ENCODE measurements around the gene KRTAP10-4.
"Not testable (repeated sequence)": the region's sequence is repeated elsewhere in the genome, so short reads cannot be mapped to it uniquely, and the experiment has no call there.

The KRTAP10-4 gene

GRCh38 chr21:44558695-44559094 is 14.8 kb upstream of the KRTAP10-4 start, which contains the start of gene KRTAP10-3:
Gene KRTAP10-3 (minus strand): TSS chr21:44558795. CDS start chr21:44558715, 80 bp downstream.
- no peak for DNase-seq

- DNase-seq: no peak
Observed at GRCh38 chr21:44564099-44564498, 9.4 kb upstream of the KRTAP10-4 start.

GRCh38 chr21:44564886-44565598 is 8.5 kb upstream of the KRTAP10-4 start:
- DNase-seq: no peak

GRCh38 chr21:44566403-44566802 is 7.1 kb upstream of the KRTAP10-4 start:
- DNase-seq: no peak

GRCh38 chr21:44567481-44568171 is 5.9 kb upstream of the KRTAP10-4 start:
- no peak for DNase-seq

GRCh38 chr21:44568261-44568660 is 5.3 kb upstream of the KRTAP10-4 start:
- DNase-seq: no peak

- no peak for DNase-seq
Observed at GRCh38 chr21:44568667-44569556, 4.6 kb upstream of the KRTAP10-4 start.

GRCh38 chr21:44569861-44570517 is 3.5 kb upstream of the KRTAP10-4 start:
- DNase-seq: no peak

- no peak for DNase-seq
Observed at GRCh38 chr21:44571296-44571695, 2.2 kb upstream of the KRTAP10-4 start.

- DNase-seq: no peak
Observed at GRCh38 chr21:44571844-44572782, 1.4 kb upstream of the KRTAP10-4 start.

- DNase-seq: no peak
Observed at GRCh38 chr21:44572959-44573583, 458 bp upstream of the KRTAP10-4 start.

- DNase-seq: no peak
Observed at GRCh38 chr21:44574457-44575306, 1.2 kb downstream of the KRTAP10-4 start.

GRCh38 chr21:44575307-44576024 is 1.9 kb downstream of the KRTAP10-4 start:
- DNase-seq: no peak

GRCh38 chr21:44576025-44576420 is 2.5 kb downstream of the KRTAP10-4 start:
- no peak for DNase-seq

GRCh38 chr21:44578371-44579055 is 5.0 kb downstream of the KRTAP10-4 start:
- no peak for DNase-seq

GRCh38 chr21:44579056-44579832 is 5.7 kb downstream of the KRTAP10-4 start:
- DNase-seq: no peak

GRCh38 chr21:44579833-44580144 is 6.3 kb downstream of the KRTAP10-4 start:
- DNase-seq: no peak

- DNase-seq: not testable (repeated sequence)
Observed at GRCh38 chr21:44580231-44580821, 6.8 kb downstream of the KRTAP10-4 start, which contains the start of gene KRTAP10-5. Gene KRTAP10-5 (minus strand): TSS chr21:44580604. CDS start chr21:44580578, 26 bp downstream.

All from cortex of kidney (tissue), 1 donor.